ENCODE data around the gene COL19A1.
"Not testable (repeated sequence)": the region's sequence is repeated elsewhere in the genome, so short reads cannot be mapped to it uniquely, and the experiment has no call there.

COL19A1 gene

GRCh38 chr6:69953491-69953890 lies 87.1 kb downstream of the COL19A1 start:
- Mint-ChIP-seq H3K4me3 (no peak overlapping the region), H3K9me3 (no peaks in the 10 kb centered on the region), H3K27ac (no peak overlapping the region), H3K4me1 (peaks cover 14% of the 10 kb centered on the region), H3K27me3 (ENCODE audit: low read depth) (no peaks in the 10 kb centered on the region), H3K36me3 (ENCODE audit: low read depth) (no peaks in the 10 kb centered on the region)
- TF ChIP-seq, protein P1, sequence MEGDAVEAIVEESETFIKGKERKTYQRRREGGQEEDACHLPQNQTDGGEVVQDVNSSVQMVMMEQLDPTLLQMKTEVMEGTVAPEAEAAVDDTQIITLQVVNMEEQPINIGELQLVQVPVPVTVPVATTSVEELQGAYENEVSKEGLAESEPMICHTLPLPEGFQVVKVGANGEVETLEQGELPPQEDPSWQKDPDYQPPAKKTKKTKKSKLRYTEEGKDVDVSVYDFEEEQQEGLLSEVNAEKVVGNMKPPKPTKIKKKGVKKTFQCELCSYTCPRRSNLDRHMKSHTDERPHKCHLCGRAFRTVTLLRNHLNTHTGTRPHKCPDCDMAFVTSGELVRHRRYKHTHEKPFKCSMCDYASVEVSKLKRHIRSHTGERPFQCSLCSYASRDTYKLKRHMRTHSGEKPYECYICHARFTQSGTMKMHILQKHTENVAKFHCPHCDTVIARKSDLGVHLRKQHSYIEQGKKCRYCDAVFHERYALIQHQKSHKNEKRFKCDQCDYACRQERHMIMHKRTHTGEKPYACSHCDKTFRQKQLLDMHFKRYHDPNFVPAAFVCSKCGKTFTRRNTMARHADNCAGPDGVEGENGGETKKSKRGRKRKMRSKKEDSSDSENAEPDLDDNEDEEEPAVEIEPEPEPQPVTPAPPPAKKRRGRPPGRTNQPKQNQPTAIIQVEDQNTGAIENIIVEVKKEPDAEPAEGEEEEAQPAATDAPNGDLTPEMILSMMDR (IDR thresholded peaks at IDR 0.05; ENCODE audit: unreplicated experiment in 3 of 3), result no peak

GRCh38 chr6:69954733-69955132 lies 88.4 kb downstream of the COL19A1 start:
- TF ChIP-seq, protein P1 (IDR thresholded peaks at IDR 0.05; ENCODE audit: unreplicated experiment in 3 of 3), result no peak
- no peak overlapping the region for H3K27ac Mint-ChIP-seq

GRCh38 chr6:69957985-69958559 lies 91.7 kb downstream of the COL19A1 start:
- Mint-ChIP-seq H3K4me3 (no peak overlapping the region), H3K4me1 (peaks cover 17% of the 10 kb centered on the region), H3K9me3 (no peaks in the 10 kb centered on the region), H3K27me3 (ENCODE audit: low read depth) (no peaks in the 10 kb centered on the region), H3K36me3 (ENCODE audit: low read depth) (no peaks in the 10 kb centered on the region), H3K27ac (no peak overlapping the region)
- TF ChIP-seq, protein P1 (IDR thresholded peaks at IDR 0.05; ENCODE audit: unreplicated experiment in 3 of 3), result no peak

More at GRCh38 chr6:69954733-69955132, 88.4 kb downstream of the COL19A1 start:
- H3K4me3 Mint-ChIP-seq, result no peak overlapping the region
- peaks cover 14% of the 10 kb centered on the region for H3K4me1 Mint-ChIP-seq
- no peaks in the 10 kb centered on the region for H3K27me3 Mint-ChIP-seq (ENCODE audit: low read depth)
- H3K9me3 Mint-ChIP-seq, result no peaks in the 10 kb centered on the region
- H3K36me3 Mint-ChIP-seq (ENCODE audit: low read depth), result no peaks in the 10 kb centered on the region

DNA sequence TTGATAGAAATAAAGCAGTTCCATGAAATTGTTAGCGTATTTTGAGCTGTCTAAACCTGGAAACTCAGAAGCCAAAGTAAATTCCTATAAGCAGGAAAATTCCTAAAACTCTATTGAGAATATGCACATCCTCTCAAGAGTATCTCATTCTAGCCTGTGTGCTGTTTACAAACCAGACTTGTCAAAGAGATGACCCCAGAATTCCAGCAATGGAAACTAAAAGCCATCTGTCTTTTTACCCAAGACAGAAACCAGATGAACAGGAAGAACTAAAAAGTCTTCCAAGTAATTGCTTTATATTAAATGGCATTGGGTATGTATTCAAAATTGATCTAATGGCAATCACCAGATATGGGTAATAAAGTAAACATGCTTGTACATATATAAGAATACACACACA lies 92.6 kb downstream of the COL19A1 start:
- Mint-ChIP-seq H3K27ac (no peak overlapping the region), H3K4me1 (peaks cover 11% of the 10 kb centered on the region), H3K27me3 (ENCODE audit: low read depth) (no peaks in the 10 kb centered on the region), H3K9me3 (no peaks in the 10 kb centered on the region), H3K4me3 (no peak overlapping the region), H3K36me3 (ENCODE audit: low read depth) (no peaks in the 10 kb centered on the region)
- TF ChIP-seq, protein P1 (IDR thresholded peaks at IDR 0.05; ENCODE audit: unreplicated experiment in 3 of 3), result no peak

GRCh38 chr6:69965974-69966373 lies 99.6 kb downstream of the COL19A1 start:
- H3K4me1 Mint-ChIP-seq; H3K36me3 Mint-ChIP-seq (ENCODE audit: low read depth); H3K4me3 Mint-ChIP-seq; H3K27ac Mint-ChIP-seq; H3K9me3 Mint-ChIP-seq; H3K27me3 Mint-ChIP-seq (ENCODE audit: low read depth): not testable (repeated sequence)

DNA sequence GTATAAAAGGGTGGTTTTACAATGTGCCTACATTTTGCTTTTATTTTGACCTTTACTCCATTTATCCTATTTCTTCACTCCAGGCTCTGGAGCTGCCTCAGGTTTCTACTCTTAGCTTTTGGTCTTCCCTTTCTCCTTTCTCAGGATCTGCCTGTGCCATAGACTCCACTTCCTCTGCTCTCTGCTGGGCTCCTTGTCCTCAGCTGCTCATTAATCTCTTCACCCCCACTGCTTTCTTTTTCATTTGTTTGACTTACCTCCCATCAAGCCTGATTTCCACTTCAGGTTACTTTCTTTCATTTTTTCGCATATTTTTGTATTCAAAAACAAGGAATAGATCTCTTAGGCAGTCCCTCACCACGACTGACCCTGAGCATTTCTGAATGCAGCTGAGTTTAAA lies 106.8 kb downstream of the COL19A1 start:
- no peak overlapping the region for H3K4me3 Mint-ChIP-seq
- H3K27me3 Mint-ChIP-seq (ENCODE audit: low read depth), result peaks cover 4% of the 10 kb centered on the region
- peaks cover 12% of the 10 kb centered on the region for H3K4me1 Mint-ChIP-seq
- H3K27ac Mint-ChIP-seq, result peak overlapping the region in 1 of 3 experiments; percentile 5
- TF ChIP-seq, protein P1 (IDR thresholded peaks at IDR 0.05; ENCODE audit: unreplicated experiment in 3 of 3), result no peak
- peaks cover 4% of the 10 kb centered on the region for H3K9me3 Mint-ChIP-seq
- no peaks in the 10 kb centered on the region for H3K36me3 Mint-ChIP-seq (ENCODE audit: low read depth)
